KMS-11 (cell line): Measurements from ENCODE around the gene FEM1A.

Experiments
- H2AFZ ChIP-seq: fragments of 200-600 bp; sonication (generic); 2 replicates; pipeline ENCODE4 v1.6.1; 2016; ENCODE audit warnings: antibody characterized with exemption, mixed run types, low read depth
- H3K27ac ChIP-seq: fragments of 200-600 bp; sonication (generic); 2 replicates; pipeline ENCODE4 v1.6.1; 2016; ENCODE audit warnings: mild to moderate bottlenecking, mixed run types
- H3K27me3 ChIP-seq: fragments of 200-600 bp; sonication (generic); 2 replicates; pipeline ENCODE4 v1.6.1; 2017; ENCODE audit warnings: mild to moderate bottlenecking, low read depth, mixed run types, moderate library complexity; ENCODE audit not compliant: insufficient read depth
- H3K36me3 ChIP-seq: fragments of 200-600 bp; sonication (generic); 2 replicates; pipeline ENCODE4 v1.6.1; 2017; ENCODE audit warnings: mild to moderate bottlenecking, mixed run types; ENCODE audit not compliant: insufficient read depth
- H3K4me1 ChIP-seq: fragments of 200-600 bp; sonication (generic); 2 replicates; pipeline ENCODE4 v1.6.1; 2016; ENCODE audit warnings: mild to moderate bottlenecking, low read depth, mixed run types; ENCODE audit not compliant: poor library complexity, severe bottlenecking
- H3K4me2 ChIP-seq: fragments of 200-600 bp; sonication (generic); 2 replicates; pipeline ENCODE4 v1.7.0; 2016; ENCODE audit warnings: mild to moderate bottlenecking, mixed run types
- H3K4me3 ChIP-seq: fragments of 200-600 bp; sonication (generic); IDR thresholded peaks from 2 replicates; pipeline ENCODE4 v1.6.1; 2017; ENCODE audit warnings: low read depth, low read length, mixed read lengths; ENCODE audit not compliant: insufficient read depth
- H3K79me2 ChIP-seq: fragments of 200-600 bp; sonication (generic); 2 replicates; pipeline ENCODE4 v1.6.1; 2016; ENCODE audit warnings: low read depth, mixed run types; ENCODE audit not compliant: insufficient read depth
- H3K9ac ChIP-seq: fragments of 200-600 bp; sonication (generic); 2 replicates; pipeline ENCODE4 v1.6.1; 2016; ENCODE audit warnings: mild to moderate bottlenecking, mixed run types
- H4K20me1 ChIP-seq: fragments of 200-600 bp; sonication (generic); 2 replicates; pipeline ENCODE4 v1.6.1; 2016; ENCODE audit warnings: mild to moderate bottlenecking, mixed run types; ENCODE audit not compliant: insufficient read depth
- CTCF ChIP-seq: fragments of 200-600 bp; sonication (generic); conservative IDR thresholded peaks from 2 replicates; pipeline ENCODE4 v1.6.1; 2017; ENCODE audit warnings: low read depth, mild to moderate bottlenecking, antibody characterized with exemption, low read length, moderate library complexity, mixed read lengths

Gene FEM1A

GRCh38 chr19:4759388-4760284, 31.9 kb upstream of the FEM1A start:
- no peaks in the 10 kb centered on the region for H3K79me2 ChIP-seq
- H2AFZ ChIP-seq, result no peak overlapping the region
- TF ChIP-seq CTCF, result no peak
- H3K4me3 ChIP-seq, result no peak overlapping the region
- peaks cover 7% of the 10 kb centered on the region for H3K4me1 ChIP-seq
- peaks cover 66% of the 10 kb centered on the region for H3K27me3 ChIP-seq
- no peak overlapping the region for H3K9ac ChIP-seq
- H3K27ac ChIP-seq, result no peak overlapping the region
- H3K36me3 ChIP-seq, result no peaks in the 10 kb centered on the region
- peak overlapping the region; percentile 51 for H3K4me2 ChIP-seq
- no peaks in the 10 kb centered on the region for H4K20me1 ChIP-seq

- Histone ChIP-seq H3K4me2 (peak overlapping the region; percentile 51), H3K79me2 (no peaks in the 10 kb centered on the region), H3K27ac (no peak overlapping the region), H4K20me1 (no peaks in the 10 kb centered on the region), H3K27me3 (peaks cover 69% of the 10 kb centered on the region), H3K4me1 (peaks cover 7% of the 10 kb centered on the region), H3K4me3 (no peak overlapping the region), H3K9ac (no peak overlapping the region), H3K36me3 (no peaks in the 10 kb centered on the region), H2AFZ (no peak overlapping the region)
- TF ChIP-seq CTCF, result no peak
Measured at GRCh38 chr19:4760285-4760650, 31.3 kb upstream of the FEM1A start.

GRCh38 chr19:4763021-4763420, 28.5 kb upstream of the FEM1A start:
- H3K27me3 ChIP-seq, result peaks cover 77% of the 10 kb centered on the region
- H3K4me2 ChIP-seq, result no peak overlapping the region
- H3K4me3 ChIP-seq, result no peak overlapping the region
- no peak for TF ChIP-seq CTCF
- no peak overlapping the region for H3K27ac ChIP-seq
- H3K9ac ChIP-seq, result no peak overlapping the region
- H3K36me3 ChIP-seq, result no peaks in the 10 kb centered on the region
- no peaks in the 10 kb centered on the region for H3K79me2 ChIP-seq
- no peaks in the 10 kb centered on the region for H4K20me1 ChIP-seq
- H3K4me1 ChIP-seq, result peaks cover 7% of the 10 kb centered on the region
- no peak overlapping the region for H2AFZ ChIP-seq

- TF ChIP-seq CTCF, result no peak
- no peaks in the 10 kb centered on the region for H3K79me2 ChIP-seq
- no peak overlapping the region for H2AFZ ChIP-seq
- no peak overlapping the region for H3K4me3 ChIP-seq
- no peak overlapping the region for H3K27ac ChIP-seq
- H3K4me2 ChIP-seq, result no peak overlapping the region
- H3K36me3 ChIP-seq, result no peaks in the 10 kb centered on the region
- H3K9ac ChIP-seq, result no peak overlapping the region
- H4K20me1 ChIP-seq, result no peaks in the 10 kb centered on the region
- H3K27me3 ChIP-seq, result peaks cover 66% of the 10 kb centered on the region
- H3K4me1 ChIP-seq, result peaks cover 7% of the 10 kb centered on the region
Measured at GRCh38 chr19:4764393-4764660, 27.2 kb upstream of the FEM1A start.
